GM12878 (cell line): ENCODE measurements around the gene VTA1. TPM values are rescaled to one million over a fixed set of nuclear protein-coding genes. Genes with fewer than 3 reads are reported as not detected.
A peak's percentile ranks its signal among the peaks of the same experiment; 100 is the strongest.

ENCODE experiments used
- ATAC-seq: fragments of 200-7000 bp; cut with Tn5 transposase; 3 replicates; pipeline ENCODE4 v1.9.1; 2020; ENCODE audit warnings: mild to moderate bottlenecking, moderate library complexity
- BruUV-seq: library from RNA; stranded (reverse); fragments of 400-500 nt; replicated peaks from 2 replicates; lab custom pipeline; 2021; lab: Mats Ljungman, UMichigan
- CTCF ChIA-PET: fragments of 300-600 bp; sonication (Branson Sonifier 250); formaldehyde crosslinking; extraction: SDS; loops from one replicate; lab custom pipeline; 2021; ENCODE audit warnings: inconsistent platforms; lab: Yijun Ruan, JAX
- POLR2A ChIA-PET: fragments of 350-600 bp; formaldehyde crosslinking; extraction: SDS; loops from one replicate; lab custom pipeline; 2021; ENCODE audit warnings: inconsistent platforms; lab: Charles Lee
- RAD21 ChIA-PET: fragments of 300-600 bp; sonication (Branson Sonifier 250); formaldehyde crosslinking; loops from one replicate; lab custom pipeline; 2023; ENCODE audit warnings: antibody characterized with exemption; ENCODE audit not compliant: unreplicated experiment; lab: Charles Lee
- SMC1A ChIA-PET: fragments of 300-600 bp; sonication (Branson Sonifier 250); formaldehyde crosslinking; loops from one replicate; lab custom pipeline; 2023; ENCODE audit not compliant: unreplicated experiment, uncharacterized antibody; lab: Charles Lee
- DNase-seq: peaks from one replicate; pipeline ENCODE4 v3.0.0-alpha.2; 2011; ENCODE audit warnings: low read depth, low spot score
- FAIRE-seq: peaks from 3 replicates; lab custom pipeline; 2011; peaks lifted over from hg19 to GRCh38; lab: Jason Lieb, UNC
- H2AFZ ChIP-seq: 2 replicates; pipeline ENCODE4 v1.6.0; 2011; ENCODE audit warnings: low read depth, low read length, control low read depth; ENCODE audit not compliant: control insufficient read depth
- H3K27ac ChIP-seq: 2 replicates; pipeline ENCODE4 v1.5.1; 2011; ENCODE audit warnings: control low read depth; ENCODE audit not compliant: control insufficient read depth, insufficient read depth
- H3K27me3 ChIP-seq, 2 experiments: replicated peaks in 1 of 2; 2 replicates each; pipeline versions ENCODE4 v1.6.0 to v1.6.1; 2011; ENCODE audit warnings: low read length in 1 of 2; ENCODE audit not compliant: control insufficient read depth in 2 of 2, insufficient read depth in 2 of 2
- H3K36me3 ChIP-seq, 2 experiments: 2 replicates each; pipeline ENCODE4 v1.5.1; 2011; ENCODE audit warnings: low read length in 1 of 2; ENCODE audit not compliant: control insufficient read depth in 2 of 2, insufficient read depth in 2 of 2
- H3K4me1 ChIP-seq: 2 replicates; pipeline ENCODE4 v1.6.1; 2011; ENCODE audit warnings: mild to moderate bottlenecking, low read length, moderate library complexity, mixed read lengths; ENCODE audit not compliant: control insufficient read depth, insufficient read depth
- H3K4me2 ChIP-seq: 2 replicates; pipeline ENCODE4 v1.6.0; 2011; ENCODE audit warnings: control low read depth; ENCODE audit not compliant: control insufficient read depth, insufficient read depth
- H3K4me3 ChIP-seq: fragments of 200-600 bp; sonication (generic); 2 replicates; pipeline ENCODE4 v1.5.1; 2016
- H3K79me2 ChIP-seq: 2 replicates; pipeline ENCODE4 v1.6.0; 2011; ENCODE audit warnings: low read length; ENCODE audit not compliant: control insufficient read depth, insufficient read depth
- H3K9ac ChIP-seq: 2 replicates; pipeline ENCODE4 v1.8.0; 2011; ENCODE audit warnings: low read length, control low read depth, mixed read lengths; ENCODE audit not compliant: control insufficient read depth, insufficient read depth
- H3K9me3 ChIP-seq: replicated peaks from 3 replicates; pipeline ENCODE4 v1.5.1; 2011; ENCODE audit warnings: mild to moderate bottlenecking, low read length; ENCODE audit not compliant: control insufficient read depth, insufficient read depth
- H4K20me1 ChIP-seq: 2 replicates; pipeline ENCODE4 v1.6.0; 2011; ENCODE audit not compliant: control insufficient read depth, insufficient read depth
- BMI1 ChIP-seq: fragments of 450-650 bp; IDR thresholded peaks from 2 replicates; pipeline ENCODE4 v1.6.1; 2016; ENCODE audit warnings: mild to moderate bottlenecking, moderate library complexity, borderline replicate concordance
- CBFB ChIP-seq: IDR thresholded peaks from 2 replicates; pipeline ENCODE4 v1.6.1; 2016; ENCODE audit warnings: antibody characterized with exemption, low read depth
- CREB1 ChIP-seq: IDR thresholded peaks from 2 replicates; pipeline ENCODE4 v1.6.1; 2012; ENCODE audit warnings: low read depth, mild to moderate bottlenecking, inconsistent platforms
- CTCF ChIP-seq, 3 experiments: IDR thresholded peaks in 2 of 3; conservative IDR thresholded peaks in 1 of 3; 2 replicates each; pipeline ENCODE4 v1.5.1; 2011; ENCODE audit warnings: low read depth in 3 of 3, low read length in 3 of 3, mild to moderate bottlenecking in 3 of 3, control low read depth in 2 of 3, moderate library complexity in 2 of 3, inconsistent platforms in 1 of 3, mixed read lengths in 1 of 3; ENCODE audit not compliant: control insufficient read depth in 2 of 3, insufficient read depth in 1 of 3; ENCODE audit errors: extremely low read depth in 1 of 3
- HDAC2 ChIP-seq: fragments of 200-600 bp; sonication (generic); IDR thresholded peaks from 2 replicates; pipeline ENCODE4 v1.6.1; 2017
- IRF5 ChIP-seq: fragments of 450-650 bp; IDR thresholded peaks from 2 replicates; pipeline ENCODE4 v1.6.1; 2017; ENCODE audit warnings: borderline replicate concordance
- MEF2B ChIP-seq: fragments of 450-650 bp; IDR thresholded peaks from 2 replicates; pipeline ENCODE4 v1.6.1; 2018; ENCODE audit warnings: mild to moderate bottlenecking, moderate library complexity; ENCODE audit not compliant: partially characterized antibody, poor library complexity, severe bottlenecking
- MTA2 ChIP-seq: fragments of 450-650 bp; IDR thresholded peaks from 2 replicates; pipeline ENCODE4 v1.6.1; 2016; ENCODE audit warnings: low read depth, mild to moderate bottlenecking, moderate library complexity
- NFYA ChIP-seq: IDR thresholded peaks from 2 replicates; pipeline ENCODE4 v1.6.1; 2011; ENCODE audit warnings: low read depth, mild to moderate bottlenecking, low read length, improper control_type of control experiment, borderline replicate concordance
- NFYB ChIP-seq: IDR thresholded peaks from 2 replicates; pipeline ENCODE4 v1.6.1; 2011; ENCODE audit warnings: low read depth, mild to moderate bottlenecking, low read length, improper control_type of control experiment, moderate library complexity; ENCODE audit not compliant: insufficient read depth
- POLR2AphosphoS5 ChIP-seq: IDR thresholded peaks from 2 replicates; pipeline ENCODE4 v1.6.1; 2011; ENCODE audit warnings: mild to moderate bottlenecking, low read length, inconsistent platforms
- ZBTB11 ChIP-seq: fragments of 450-650 bp; formaldehyde crosslinking; IDR thresholded peaks from 2 replicates; pipeline ENCODE4 v1.5.0; 2022; ENCODE audit warnings: mild to moderate bottlenecking, missing genetic modification characterization
- ZNF384 ChIP-seq: IDR thresholded peaks from 2 replicates; pipeline ENCODE4 v1.6.1; 2012; ENCODE audit warnings: low read depth, mild to moderate bottlenecking, low read length, improper control_type of control experiment, borderline replicate concordance
- WGBS: methylation state at CpG from one replicate; pipeline ENCODE4 v1.1.6; 2016; ENCODE audit warnings: low lambda C conversion rate; ENCODE audit not compliant: insufficient replicate concordance, insufficient coverage; ENCODE audit errors: missing lambda C conversion rate; 5-methylcytosine and 5-hydroxymethylcytosine counted together
- in situ Hi-C: fragments of 300-500 bp; cut with MboI; formaldehyde crosslinking; loops from 9 replicates; pipeline ENCODE4 v1.14.3; 2018; ENCODE audit warnings: mixed read lengths
- intact Hi-C: fragments of 100-400 bp; cut with micrococcal nuclease; formaldehyde crosslinking; loops from one replicate; pipeline ENCODE4 v1.14.2; 2022; ENCODE audit not compliant: unreplicated experiment
- polyA plus RNA-seq, 11 experiments: library from polyadenylated mRNA; depleted of rRNA in 4 of 11; unstranded in 6 of 11; stranded (reverse) in 5 of 11; fragments of >200 nt; fragmentation: Nextera tagmentation in 4 of 11; fragmentation: Illumina TruSeq in 1 of 11; extraction: Ambion mirVana in 4 of 11; extraction: Trizol in 1 of 11; gene quantifications; 1 replicate in 1 of 11; 2 replicates in 10 of 11; pipeline versions ENCODE4 v1.2.1 to v1.2.3, GENCODE V29; 2011 to 2016; ENCODE audit warnings: inconsistent platforms in 2 of 11, missing spikeins in 2 of 11, low read depth in 1 of 11
- total RNA-seq, 4 experiments: library from RNA; depleted of rRNA in 3 of 4; stranded (reverse); fragments of >200 nt in 3 of 4; fragmentation: Illumina TruSeq in 1 of 4; extraction: Trizol in 1 of 4; gene quantifications; 2 replicates each; pipeline versions ENCODE4 v1.2.1 to v1.2.3, GENCODE V29; 2013 to 2021

VTA1 gene
- total and polyA plus RNA-seq, 10 of the 15 experiments (the other 5 are each of a cell fraction or from before 2014, with no cell fraction given), result 48.3 to 126 (median 90.7) TPM

GRCh38 chr6:142155091-142155490 lies 8.0 kb downstream of the VTA1 start (continued):
- TF ChIP-seq POLR2AphosphoS5, result no peak
- no peak for TF ChIP-seq ZBTB11
- TF ChIP-seq HDAC2, result no peak

- peak; percentile 44 for FAIRE-seq
- intact Hi-C loops, result no loop called here
- no peak overlapping the region for H3K27ac ChIP-seq
- no peak for DNase-seq
- POLR2A ChIA-PET, result interaction anchor here (0.6 to 1.2 kb wide), 3 partner anchors 10 to 18 kb away, joined by 3 read pairs; partner anchors contain the start of genes NMBR and VTA1
- 27% methylated on average over 5 of the region's 5 CpGs for WGBS
- no peak overlapping the region for H3K9ac ChIP-seq
- H4K20me1 ChIP-seq, result no peaks in the 10 kb centered on the region
- no peaks in the 10 kb centered on the region; the same call in 2 of the 3 replicates for H3K9me3 ChIP-seq
- no peaks in the 10 kb centered on the region for H3K4me1 ChIP-seq
- H3K4me2 ChIP-seq, result no peak overlapping the region
- no peaks in the 10 kb centered on the region; a peak in 1 of 4 replicates for H3K36me3 ChIP-seq
- no peak overlapping the region for H2AFZ ChIP-seq
- peaks cover 53% of the 10 kb centered on the region for H3K79me2 ChIP-seq
- H3K27me3 ChIP-seq, result no peaks in the 10 kb centered on the region
- in situ Hi-C loops, result no loop called here
- BruUV-seq, result no TSS peak
- peak; percentile 71 for ATAC-seq
- CTCF ChIA-PET, result interaction anchor here (0.9 to 3.4 kb wide), 25 partner anchors 9 to 1290 kb away, joined by 3 to 36 read pairs (median 4); partner anchors contain the start of genes NMBR and VTA1
- SMC1A ChIA-PET, result interaction anchor here (0.8 to 3.9 kb wide), 14 partner anchors 8 to 234 kb away, joined by 3 to 22 read pairs (median 5); partner anchors contain the start of genes NMBR and VTA1
- H3K4me3 ChIP-seq, result no peak overlapping the region
- RAD21 ChIA-PET, result interaction anchor here (1.0 to 2.5 kb wide), 6 partner anchors 9 to 232 kb away, joined by 3 to 16 read pairs (median 6); partner anchors contain the start of genes NMBR and VTA1
- TF ChIP-seq CBFB (no peak), NFYA (no peak), CTCF (IDR thresholded peaks at IDR 0.05 in 2 of 3, conservative IDR thresholded peaks at IDR 0.05 in 1 of 3; ENCODE audit: control insufficient read depth in 2 of 3, extremely low read depth in 1 of 3, insufficient read depth in 1 of 3, low read depth in 3 of 3, low read length in 3 of 3) (peak in 2 of 3 experiments; percentile 6 to 14; a peak in 2 of 6 replicates), ZNF384 (peak; percentile 24; the same call in 1 of the 2 replicates), IRF5 (no peak), MEF2B (peak; percentile 79), NFYB (no peak), CREB1 (no peak), BMI1 (no peak), MTA2 (peak; percentile 35; the same call in 1 of the 2 replicates)
Observed at GRCh38 chr6:142155895-142156757, 9.1 kb downstream of the VTA1 start.
